GM23248 (cell line): ENCODE data around the gene YBX1. TPM values are rescaled to one million over a fixed set of nuclear protein-coding genes. Genes with fewer than 3 reads are reported as not detected.

Source experiments
- DNase-seq: peaks from one replicate; pipeline ENCODE4 v3.0.0-alpha.2; 2015
- H2AFZ ChIP-seq: fragments of 200-600 bp; sonication (generic); 2 replicates; pipeline ENCODE4 v1.6.1; 2016; ENCODE audit warnings: antibody characterized with exemption
- H3F3A ChIP-seq: fragments of 200-600 bp; sonication (generic); 2 replicates; pipeline ENCODE4 v1.6.1; 2016; ENCODE audit warnings: mild to moderate bottlenecking, antibody characterized with exemption, mixed run types; ENCODE audit not compliant: insufficient read depth
- H3K27ac ChIP-seq: fragments of 200-600 bp; sonication (generic); 2 replicates; pipeline ENCODE4 v1.5.1; 2016; ENCODE audit warnings: mild to moderate bottlenecking
- H3K27me3 ChIP-seq: fragments of 200-600 bp; sonication (generic); replicated peaks from 2 replicates; pipeline ENCODE4 v1.6.1; 2016; ENCODE audit warnings: mild to moderate bottlenecking; ENCODE audit not compliant: insufficient read depth
- H3K36me3 ChIP-seq: fragments of 200-600 bp; sonication (generic); 2 replicates; pipeline ENCODE4 v1.6.1; 2016; ENCODE audit warnings: low read depth, mild to moderate bottlenecking
- H3K4me1 ChIP-seq: fragments of 200-600 bp; sonication (generic); 2 replicates; pipeline ENCODE4 v1.6.1; 2016; ENCODE audit warnings: mild to moderate bottlenecking; ENCODE audit not compliant: insufficient read depth
- H3K4me2 ChIP-seq: fragments of 200-600 bp; sonication (generic); one replicate; pipeline ENCODE4 v1.6.1; 2016; ENCODE audit warnings: mild to moderate bottlenecking; ENCODE audit not compliant: unreplicated experiment
- H3K4me3 ChIP-seq: fragments of 200-600 bp; sonication (generic); 2 replicates; pipeline ENCODE4 v1.5.1; 2016; ENCODE audit warnings: mild to moderate bottlenecking
- H3K79me2 ChIP-seq: fragments of 200-600 bp; sonication (generic); 2 replicates; pipeline ENCODE4 v1.6.1; 2016; ENCODE audit warnings: mild to moderate bottlenecking; ENCODE audit not compliant: insufficient read depth
- H3K9ac ChIP-seq: fragments of 200-600 bp; sonication (generic); 2 replicates; pipeline ENCODE4 v1.6.1; 2016; ENCODE audit warnings: mild to moderate bottlenecking
- H3K9me2 ChIP-seq: fragments of 200-600 bp; sonication (generic); 2 replicates; pipeline ENCODE4 v1.6.1; 2016; ENCODE audit warnings: mixed run types, mild to moderate bottlenecking, moderate library complexity; ENCODE audit not compliant: insufficient read depth
- H3K9me3 ChIP-seq: fragments of 200-600 bp; sonication (generic); one replicate; pipeline ENCODE4 v1.6.1; 2017; ENCODE audit warnings: low read depth
- H4K20me1 ChIP-seq: fragments of 200-600 bp; sonication (generic); 2 replicates; pipeline ENCODE4 v1.6.0; 2016; ENCODE audit not compliant: insufficient read depth
- EZH2 ChIP-seq: fragments of 200-600 bp; sonication (generic); IDR thresholded peaks from 2 replicates; pipeline ENCODE4 v1.6.1; 2018; ENCODE audit warnings: antibody characterized with exemption, mild to moderate bottlenecking; ENCODE audit not compliant: insufficient read depth, poor library complexity, severe bottlenecking
- EZH2phosphoT487 ChIP-seq: fragments of 200-600 bp; sonication (generic); IDR thresholded peaks from 2 replicates; pipeline ENCODE4 v1.6.1; 2018; ENCODE audit warnings: antibody characterized with exemption, moderate library complexity, mild to moderate bottlenecking, low read depth; ENCODE audit not compliant: insufficient read depth
- WGBS, 2 experiments: methylation state at CpG; one replicate each; pipeline ENCODE4 v1.1.6; 2015 to 2017; ENCODE audit warnings: low lambda C conversion rate in 2 of 2, low coverage in 1 of 2; ENCODE audit errors: missing lambda C conversion rate in 2 of 2; 5-methylcytosine and 5-hydroxymethylcytosine counted together
- in situ Hi-C: fragments of 300-500 bp; cut with MboI; formaldehyde crosslinking; loops from 2 replicates; pipeline ENCODE4 v1.15.0; 2020
- polyA plus RNA-seq: library from polyadenylated mRNA; unstranded; fragments of >200 nt; fragmentation: Nextera tagmentation; extraction: Ambion mirVana; gene quantifications from 2 replicates; pipeline ENCODE4 v1.2.1, GENCODE V29; 2016
- total RNA-seq: library from RNA; depleted of rRNA; stranded (reverse); fragments of >200 nt; shearing (Covaris generic); gene quantifications from 2 replicates; pipeline ENCODE4 v1.2.3, GENCODE V29; 2014

The YBX1 gene
- total and polyA plus RNA-seq, 2 experiments from 2014 or later, result 480 to 762 TPM

DNA sequence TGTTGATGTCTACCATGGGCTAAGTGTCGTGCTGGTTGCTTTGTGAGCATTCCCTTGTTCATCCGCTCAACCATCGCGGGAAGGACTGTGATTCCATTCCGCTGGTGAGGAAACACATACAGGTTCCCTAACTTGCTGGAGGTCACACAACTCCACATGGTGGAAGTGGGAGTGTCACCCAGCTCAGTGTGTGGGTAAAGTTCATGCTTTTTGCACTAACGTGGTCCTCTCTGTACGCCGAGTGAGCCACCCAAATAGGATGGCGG, 61.9 kb downstream of the YBX1 start:
- Histone ChIP-seq H3K4me1 (no peaks in the 10 kb centered on the region), H3K36me3 (peaks cover 8% of the 10 kb centered on the region), H3K9ac (no peak overlapping the region), H2AFZ (no peak overlapping the region), H3K79me2 (no peaks in the 10 kb centered on the region), H3K27ac (no peak overlapping the region), H3F3A (peaks cover 15% of the 10 kb centered on the region), H3K9me3 (no peaks in the 10 kb centered on the region), H3K4me3 (no peak overlapping the region), H4K20me1 (no peaks in the 10 kb centered on the region), H3K4me2 (no peak overlapping the region), H3K27me3 (no peaks in the 10 kb centered on the region), H3K9me2 (no peaks in the 10 kb centered on the region)
- TF ChIP-seq EZH2phosphoT487 (no peak), EZH2 (no peak)
- WGBS, 2 experiments, result 59 to 62% methylated on average over 9 of the region's 9 CpGs
- no peak for DNase-seq
- in situ Hi-C loops, result no loop called here

- no peak overlapping the region for H3K27ac ChIP-seq
- no peaks in the 10 kb centered on the region for H3K9me2 ChIP-seq
- H3F3A ChIP-seq, result peaks cover 15% of the 10 kb centered on the region
- H3K9ac ChIP-seq, result no peak overlapping the region
- H3K27me3 ChIP-seq, result no peaks in the 10 kb centered on the region
- 71 to 75% methylated on average over 8 of the region's 8 CpGs for WGBS, 2 experiments
- no peak overlapping the region for H3K4me3 ChIP-seq
- TF ChIP-seq EZH2phosphoT487 (no peak), EZH2 (no peak)
- no peak overlapping the region for H2AFZ ChIP-seq
- H4K20me1 ChIP-seq, result no peaks in the 10 kb centered on the region
- no peak overlapping the region for H3K4me2 ChIP-seq
- H3K4me1 ChIP-seq, result no peaks in the 10 kb centered on the region
- peaks cover 13% of the 10 kb centered on the region for H3K36me3 ChIP-seq
- in situ Hi-C loops, result no loop called here
- H3K79me2 ChIP-seq, result no peaks in the 10 kb centered on the region
- no peak for DNase-seq
- no peaks in the 10 kb centered on the region for H3K9me3 ChIP-seq
These were observed 63.6 kb downstream of the YBX1 start for GRCh38 chr1:42745851-42746250.

DNA sequence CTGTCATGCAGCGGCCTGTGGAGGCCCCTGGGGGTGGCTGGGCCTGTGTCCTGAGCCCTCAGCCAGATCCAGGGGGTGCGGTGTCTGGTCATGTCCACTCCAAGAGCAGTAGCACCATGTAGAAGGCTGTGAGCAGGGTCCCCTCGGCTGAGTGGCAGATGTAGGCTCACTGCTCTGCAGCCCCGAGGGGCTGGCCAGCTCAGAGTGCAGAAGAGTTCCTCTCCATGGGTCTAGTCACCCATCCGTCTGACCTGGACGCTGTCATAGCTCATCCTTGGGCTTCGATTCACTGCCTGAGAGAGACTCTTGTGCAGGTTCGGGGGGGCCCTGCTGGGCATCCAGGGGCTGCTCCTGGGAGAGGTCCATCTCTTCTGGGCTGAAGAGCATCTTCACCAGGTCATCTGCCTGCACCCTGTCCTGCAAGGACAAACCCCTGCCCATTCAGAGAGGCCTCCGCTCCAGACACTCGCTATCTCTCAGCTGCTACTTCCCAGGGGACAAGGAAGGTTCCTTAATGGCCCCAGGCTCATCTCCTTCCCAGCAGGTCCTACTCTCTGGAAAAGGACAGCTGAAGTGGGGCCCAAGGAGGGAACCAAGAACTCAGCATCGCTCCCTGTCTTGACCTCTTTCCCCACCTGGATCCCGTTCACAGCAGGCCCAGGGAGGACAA, 64.4 kb downstream of the YBX1 start:
- Histone ChIP-seq H3K4me1 (no peaks in the 10 kb centered on the region), H2AFZ (no peak overlapping the region), H3K27ac (no peak overlapping the region), H3K9ac (no peak overlapping the region), H3K4me3 (no peak overlapping the region), H4K20me1 (no peaks in the 10 kb centered on the region), H3K9me3 (no peaks in the 10 kb centered on the region), H3F3A (peaks cover 15% of the 10 kb centered on the region), H3K36me3 (peaks cover 14% of the 10 kb centered on the region), H3K79me2 (no peaks in the 10 kb centered on the region), H3K9me2 (no peaks in the 10 kb centered on the region), H3K27me3 (no peaks in the 10 kb centered on the region), H3K4me2 (no peak overlapping the region)
- no peak for DNase-seq
- no peak for TF ChIP-seq EZH2
- TF ChIP-seq EZH2phosphoT487, result no peak
- WGBS, 2 experiments, result 90 to 95% methylated on average over 12 of the region's 12 CpGs
- in situ Hi-C loops, result no loop called here

DNA sequence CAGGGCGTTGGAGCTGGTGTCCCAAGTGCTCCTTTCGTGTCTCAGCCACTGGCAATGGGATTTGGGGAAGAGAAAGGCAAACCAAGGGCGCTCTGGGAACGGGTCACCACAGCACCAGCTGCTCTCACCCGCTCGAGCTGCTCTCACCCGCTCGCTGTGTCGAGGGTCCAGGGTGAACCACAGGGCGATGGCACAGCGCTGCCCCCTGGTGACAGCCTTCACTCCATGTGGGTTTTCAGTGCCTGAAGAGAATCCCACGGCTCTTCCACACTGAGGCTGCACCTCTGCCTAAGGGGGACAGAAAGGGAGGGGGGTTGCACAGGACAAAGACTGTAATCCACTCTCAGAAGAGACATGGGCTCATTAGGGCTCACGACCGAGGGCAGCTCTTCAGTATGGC, 64.9 kb downstream of the YBX1 start:
- H3K79me2 ChIP-seq, result 0 out of 2 replicates have a peak, but pooled peaks cover 2% of the 10 kb centered on the region
- no peaks in the 10 kb centered on the region for H4K20me1 ChIP-seq
- no peaks in the 10 kb centered on the region for H3K9me3 ChIP-seq
- H3K36me3 ChIP-seq, result peaks cover 20% of the 10 kb centered on the region
- TF ChIP-seq EZH2phosphoT487 (no peak), EZH2 (no peak)
- H3K4me1 ChIP-seq, result no peaks in the 10 kb centered on the region
- no peak overlapping the region for H3K27ac ChIP-seq
- H3F3A ChIP-seq, result peaks cover 15% of the 10 kb centered on the region
- WGBS, 2 experiments, result 73 to 76% methylated on average over 14 of the region's 14 CpGs
- no peak overlapping the region for H2AFZ ChIP-seq
- H3K4me2 ChIP-seq, result no peak overlapping the region
- peak; percentile 33 for DNase-seq
- no peaks in the 10 kb centered on the region for H3K9me2 ChIP-seq
- in situ Hi-C loops, result no loop called here
- H3K9ac ChIP-seq, result no peak overlapping the region
- no peak overlapping the region for H3K4me3 ChIP-seq
- no peaks in the 10 kb centered on the region for H3K27me3 ChIP-seq

DNA sequence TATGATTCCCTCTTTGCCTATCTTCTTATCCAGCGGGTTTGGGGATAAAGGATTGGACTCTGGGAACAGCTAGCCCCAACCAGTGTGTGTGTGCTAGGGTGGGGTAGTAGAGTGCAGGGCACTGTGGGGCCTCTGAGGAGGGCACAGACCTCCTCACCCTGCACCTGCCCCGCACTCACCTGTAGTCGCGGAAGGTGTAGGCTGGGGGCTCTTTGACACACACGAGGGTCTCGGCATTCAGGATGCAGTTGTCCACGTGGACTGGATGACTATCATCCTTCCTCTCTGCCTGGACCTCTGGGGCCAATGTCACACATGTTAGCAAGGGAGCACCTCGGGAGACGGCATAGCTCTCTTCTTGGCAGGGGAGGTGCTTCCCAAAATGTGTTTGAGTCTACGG, 65.8 kb downstream of the YBX1 start:
- peaks cover 27% of the 10 kb centered on the region for H3K36me3 ChIP-seq
- in situ Hi-C loops, result no loop called here

More for the DNA sequence above, 65.8 kb downstream of the YBX1 start:
- Histone ChIP-seq H3K4me2 (no peak overlapping the region), H3K27ac (no peak overlapping the region), H2AFZ (no peak overlapping the region), H3K4me3 (no peak overlapping the region), H3K79me2 (peaks cover 7% of the 10 kb centered on the region; the same call in 1 of the 2 replicates), H3K9me2 (no peaks in the 10 kb centered on the region), H3K4me1 (peaks cover 4% of the 10 kb centered on the region; the same call in 1 of the 2 replicates), H3K9ac (no peak overlapping the region), H3F3A (peaks cover 15% of the 10 kb centered on the region), H3K27me3 (no peaks in the 10 kb centered on the region), H4K20me1 (no peaks in the 10 kb centered on the region), H3K9me3 (no peaks in the 10 kb centered on the region)
- no peak for DNase-seq
- WGBS, 2 experiments, result 76 to 80% methylated on average over 10 of the region's 10 CpGs
- no peak for TF ChIP-seq EZH2phosphoT487
- TF ChIP-seq EZH2, result no peak
